BE2C (cell line): ENCODE results near the gene C5orf58.

Experiments
- DNase-seq: peaks from one replicate; pipeline ENCODE4 v3.0.0-alpha.2; 2020
- H3K27me3 ChIP-seq: fragments of 250-450 bp; sonication (Bioruptor Pico); 2 replicates; pipeline ENCODE4 v1.5.1; 2020; ENCODE audit warnings: mild to moderate bottlenecking
- H3K36me3 ChIP-seq: fragments of 250-450 bp; sonication (Bioruptor Pico); 2 replicates; pipeline ENCODE4 v1.5.1; 2020; ENCODE audit warnings: mild to moderate bottlenecking
- H3K4me1 ChIP-seq: fragments of 250-450 bp; sonication (Bioruptor Pico); 2 replicates; pipeline ENCODE4 v1.5.1; 2020
- H3K4me3 ChIP-seq: 2 replicates; pipeline ENCODE4 v1.5.1; 2011; ENCODE audit warnings: low read depth, low read length
- H3K9me3 ChIP-seq: fragments of 250-450 bp; sonication (Bioruptor Pico); 2 replicates; pipeline ENCODE4 v1.5.1; 2020
- CTCF ChIP-seq: IDR thresholded peaks from 2 replicates; pipeline ENCODE4 v1.5.1; 2012; ENCODE audit warnings: mild to moderate bottlenecking, low read depth, low read length

Gene C5orf58

GRCh38 chr5:170190436-170191134, 42.2 kb upstream of the C5orf58 start:
- DNase-seq: no peak
- no peaks in the 10 kb centered on the region for H3K36me3 ChIP-seq
- no peak for TF ChIP-seq CTCF
- H3K4me1 ChIP-seq: no peaks in the 10 kb centered on the region
- peaks cover 4% of the 10 kb centered on the region for H3K27me3 ChIP-seq
- H3K4me3 ChIP-seq: no peak overlapping the region
- H3K9me3 ChIP-seq: no peaks in the 10 kb centered on the region

DNA sequence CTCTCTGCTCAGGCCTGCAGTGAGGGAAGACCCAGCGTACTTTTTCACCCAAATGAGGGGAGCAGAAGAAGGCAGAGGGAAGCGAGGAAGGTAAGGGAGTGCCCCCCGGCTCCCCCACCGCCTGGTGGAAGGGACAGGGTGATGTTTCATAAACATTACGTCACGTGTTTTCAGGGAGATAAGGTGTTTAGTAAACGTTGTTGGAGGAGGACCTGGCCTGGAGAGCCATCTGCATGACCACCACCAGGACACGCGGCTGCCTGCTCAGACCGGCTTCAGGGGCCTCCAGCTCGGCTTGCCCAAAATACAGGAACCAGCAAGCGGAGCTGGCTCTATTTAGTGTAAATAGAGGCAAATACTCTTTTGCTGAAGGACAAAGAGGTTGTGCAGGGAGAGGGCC, 40.0 kb upstream of the C5orf58 start:
- TF ChIP-seq CTCF: no peak
- H3K9me3 ChIP-seq: no peaks in the 10 kb centered on the region

DNA sequence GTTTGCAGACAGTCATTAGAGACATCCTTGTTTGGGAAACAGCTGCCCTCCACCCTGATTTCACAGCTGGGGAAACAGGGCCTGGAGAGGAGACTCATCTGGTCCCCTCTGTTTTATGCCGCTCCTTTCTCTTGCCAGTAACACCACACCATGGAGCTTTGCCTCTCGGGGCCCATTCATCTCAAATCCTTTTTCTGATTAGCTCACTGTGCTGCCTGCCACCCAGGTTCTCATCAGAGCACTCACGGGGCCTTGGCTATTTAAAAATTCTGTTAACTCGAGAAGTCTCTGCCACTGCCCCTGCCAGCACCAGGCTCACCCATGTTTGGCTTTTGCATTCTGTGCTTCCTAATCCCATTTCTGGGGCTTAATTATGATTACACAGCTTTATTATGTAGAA, 36.8 kb upstream of the C5orf58 start:
- no peaks in the 10 kb centered on the region for H3K9me3 ChIP-seq
- TF ChIP-seq CTCF: no peak
- H3K4me3 ChIP-seq: no peak overlapping the region
- H3K27me3 ChIP-seq: peaks cover 10% of the 10 kb centered on the region
- no peaks in the 10 kb centered on the region for H3K36me3 ChIP-seq
- DNase-seq: no peak
- H3K4me1 ChIP-seq: no peaks in the 10 kb centered on the region

More for the DNA sequence above, 40.0 kb upstream of the C5orf58 start:
- Histone ChIP-seq H3K27me3 (peaks cover 14% of the 10 kb centered on the region), H3K36me3 (no peaks in the 10 kb centered on the region), H3K4me3 (no peak overlapping the region), H3K4me1 (no peaks in the 10 kb centered on the region)
- DNase-seq: no peak

GRCh38 chr5:170200876-170201275, 31.9 kb upstream of the C5orf58 start:
- Histone ChIP-seq H3K27me3 (peaks cover 19% of the 10 kb centered on the region), H3K9me3 (no peaks in the 10 kb centered on the region), H3K4me3 (no peak overlapping the region), H3K36me3 (no peaks in the 10 kb centered on the region), H3K4me1 (no peaks in the 10 kb centered on the region)
- no peak for DNase-seq
- no peak for TF ChIP-seq CTCF

DNA sequence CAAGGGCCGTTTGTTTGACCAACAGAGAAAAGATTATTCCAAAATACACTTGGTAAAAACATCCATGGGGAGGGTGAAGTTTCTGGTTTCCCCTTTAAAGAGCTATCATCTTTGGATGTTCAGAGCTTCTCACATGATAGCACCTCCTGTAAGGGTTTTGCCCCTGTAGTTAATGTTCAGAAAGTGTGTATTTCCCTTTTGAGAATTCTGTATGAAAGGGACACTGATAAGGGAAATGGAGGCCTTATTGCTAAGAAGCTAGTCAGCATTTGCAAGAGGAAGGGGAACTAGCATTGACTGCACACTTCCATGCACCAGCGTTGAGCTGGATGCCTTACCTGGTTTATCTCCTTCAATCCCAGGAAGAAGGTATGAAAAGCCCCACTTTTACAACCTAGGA, 31.5 kb upstream of the C5orf58 start:
- H3K4me3 ChIP-seq: no peak overlapping the region
- H3K36me3 ChIP-seq: no peaks in the 10 kb centered on the region
- H3K9me3 ChIP-seq: no peaks in the 10 kb centered on the region
- DNase-seq: no peak
- no peaks in the 10 kb centered on the region for H3K4me1 ChIP-seq
- TF ChIP-seq CTCF: no peak
- H3K27me3 ChIP-seq: peaks cover 22% of the 10 kb centered on the region

DNA sequence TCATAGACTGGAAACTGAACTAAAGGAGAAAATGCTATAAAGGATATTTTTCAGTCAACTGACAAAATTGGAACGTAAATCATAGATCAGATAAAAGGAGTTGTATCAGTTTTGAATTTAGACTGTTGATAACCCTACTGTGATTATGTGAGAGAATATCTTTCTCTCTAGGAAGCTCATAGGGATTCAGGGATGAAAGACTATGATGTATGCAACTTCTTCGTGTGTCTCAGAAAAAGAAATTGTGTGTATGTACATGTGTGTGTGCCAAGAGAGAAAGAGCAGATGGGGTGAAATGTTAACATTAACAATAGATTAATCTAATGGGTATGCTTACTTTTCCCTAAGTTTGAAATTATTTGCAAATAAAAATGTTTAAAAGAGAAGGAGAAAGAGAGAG, 30.7 kb upstream of the C5orf58 start:
- Histone ChIP-seq H3K4me1 (no peaks in the 10 kb centered on the region), H3K27me3 (peaks cover 22% of the 10 kb centered on the region), H3K4me3 (no peak overlapping the region), H3K9me3 (no peaks in the 10 kb centered on the region), H3K36me3 (no peaks in the 10 kb centered on the region)
- no peak for DNase-seq
- no peak for TF ChIP-seq CTCF
